ENCODE results near the gene FCGR3A.
"Not testable (repeated sequence)": the region's sequence is repeated elsewhere in the genome, so short reads cannot be mapped to it uniquely, and the experiment has no call there.

GRCh38 chr1:161530671-161531641 is 18.7 kb downstream of the FCGR3A start:
- TF ChIP-seq EZH2phosphoT487 (IDR thresholded peaks at IDR 0.05; ENCODE audit: insufficient read depth, low read depth); EZH2 (IDR thresholded peaks at IDR 0.05; ENCODE audit: insufficient read depth, poor library complexity, severe bottlenecking): not testable (repeated sequence)
